ENCODE results near the gene PIK3C2G.

Gene PIK3C2G

GRCh38 chr12:18595412-18595811 lies 334.1 kb downstream of the PIK3C2G start:
- H3K4me3 ChIP-seq (ENCODE audit: insufficient read depth in 1 of 2, low read depth in 1 of 2, low read length in 2 of 2): no peak overlapping the region
- H3K79me1 ChIP-seq (replicated peaks; ENCODE audit: low read length, poor library complexity, severe bottlenecking): no peaks in the 10 kb centered on the region
- peak overlapping the region; percentile 7 for H3K27ac ChIP-seq (ENCODE audit: low read length, poor library complexity, severe bottlenecking)
- H3K27me3 ChIP-seq (ENCODE audit: control insufficient read depth in 1 of 2, insufficient read depth in 1 of 2, low read length in 2 of 2): no peaks in the 10 kb centered on the region
- H3K23ac ChIP-seq (ENCODE audit: low read length in 2 of 2): no peak overlapping the region
- H3K4me2 ChIP-seq (ENCODE audit: low read length, poor library complexity, severe bottlenecking): no peak overlapping the region
- H2BK120ac ChIP-seq (ENCODE audit: low read depth, low read length): no peak overlapping the region
- H2BK5ac ChIP-seq (ENCODE audit: low read depth, low read length, poor library complexity, severe bottlenecking): no peak overlapping the region
- H3K14ac ChIP-seq (ENCODE audit: low read length in 2 of 2): no peak overlapping the region
- no peak overlapping the region for H4K91ac ChIP-seq (ENCODE audit: low read length)
- DNase-seq: no peak
- H3K9ac ChIP-seq (ENCODE audit: low read length): no peak overlapping the region
- no peak overlapping the region for H2BK12ac ChIP-seq (ENCODE audit: low read length in 2 of 2)
- H3K18ac ChIP-seq (ENCODE audit: low read depth in 1 of 2, low read length in 2 of 2): no peak overlapping the region
- H3K4me1 ChIP-seq (ENCODE audit: control insufficient read depth, insufficient read depth, low read depth, low read length): no peaks in the 10 kb centered on the region
- no peak overlapping the region for H2BK15ac ChIP-seq (ENCODE audit: low read depth, poor library complexity, severe bottlenecking)
- H2AFZ ChIP-seq (ENCODE audit: low read depth, low read length): no peak overlapping the region
- no peak overlapping the region for H3K4ac ChIP-seq (ENCODE audit: low read depth in 1 of 2, low read length in 2 of 2)
- H3K36me3 ChIP-seq (ENCODE audit: control insufficient read depth in 1 of 2, insufficient read depth in 2 of 2, low read depth in 1 of 2, low read length in 2 of 2): no peaks in the 10 kb centered on the region
- H3K9me3 ChIP-seq (ENCODE audit: control insufficient read depth, low read length): no peaks in the 10 kb centered on the region
- no peak overlapping the region for H4K8ac ChIP-seq (ENCODE audit: low read length)
- no peak overlapping the region for H2AK5ac ChIP-seq (ENCODE audit: low read length, severe bottlenecking)

- no peaks in the 10 kb centered on the region for H3K9me3 ChIP-seq (ENCODE audit: control insufficient read depth, low read length)
- H3K4me1 ChIP-seq (ENCODE audit: control insufficient read depth, insufficient read depth, low read depth, low read length): no peaks in the 10 kb centered on the region
- H2BK5ac ChIP-seq (ENCODE audit: low read depth, low read length, poor library complexity, severe bottlenecking): no peak overlapping the region
- H4K91ac ChIP-seq (ENCODE audit: low read length): no peak overlapping the region
- no peak overlapping the region for H2AK5ac ChIP-seq (ENCODE audit: low read length, severe bottlenecking)
- H3K27me3 ChIP-seq (ENCODE audit: control insufficient read depth in 1 of 2, insufficient read depth in 1 of 2, low read length in 2 of 2): no peaks in the 10 kb centered on the region
- WGBS: 94% methylated on average over 5 of the region's 7 CpGs
- H3K9ac ChIP-seq (ENCODE audit: low read length): no peak overlapping the region
- H3K79me1 ChIP-seq (replicated peaks; ENCODE audit: low read length, poor library complexity, severe bottlenecking): no peaks in the 10 kb centered on the region
- no peak overlapping the region for H3K27ac ChIP-seq (ENCODE audit: low read length, poor library complexity, severe bottlenecking)
- H2BK120ac ChIP-seq (ENCODE audit: low read depth, low read length): no peak overlapping the region
- H4K8ac ChIP-seq (ENCODE audit: low read length): no peak overlapping the region
- H3K18ac ChIP-seq (ENCODE audit: low read depth in 1 of 2, low read length in 2 of 2): no peak overlapping the region
- H3K23ac ChIP-seq (ENCODE audit: low read length in 2 of 2): no peak overlapping the region
- no peak overlapping the region for H2BK12ac ChIP-seq (ENCODE audit: low read length in 2 of 2)
- no peak for DNase-seq
- H3K36me3 ChIP-seq (ENCODE audit: control insufficient read depth in 1 of 2, insufficient read depth in 2 of 2, low read depth in 1 of 2, low read length in 2 of 2): no peaks in the 10 kb centered on the region
- no peak overlapping the region for H2BK15ac ChIP-seq (ENCODE audit: low read depth, poor library complexity, severe bottlenecking)
- no peak overlapping the region for H3K14ac ChIP-seq (ENCODE audit: low read length in 2 of 2)
- no peak overlapping the region for H3K4ac ChIP-seq (ENCODE audit: low read depth in 1 of 2, low read length in 2 of 2)
- no peak overlapping the region for H3K4me3 ChIP-seq (ENCODE audit: insufficient read depth in 1 of 2, low read depth in 1 of 2, low read length in 2 of 2)
- H3K4me2 ChIP-seq (ENCODE audit: low read length, poor library complexity, severe bottlenecking): no peak overlapping the region
- no peak overlapping the region for H2AFZ ChIP-seq (ENCODE audit: low read depth, low read length)
Observed at GRCh38 chr12:18601962-18602361, 340.6 kb downstream of the PIK3C2G start.

GRCh38 chr12:18612971-18613370 lies 351.7 kb downstream of the PIK3C2G start:
- no peak overlapping the region for H2AFZ ChIP-seq (ENCODE audit: low read depth, low read length)
- H3K27ac ChIP-seq (ENCODE audit: low read length, poor library complexity, severe bottlenecking): no peak overlapping the region
- no peak overlapping the region for H4K91ac ChIP-seq (ENCODE audit: low read length)
- H3K9me3 ChIP-seq (ENCODE audit: control insufficient read depth, low read length): no peaks in the 10 kb centered on the region
- no peak overlapping the region for H3K4me3 ChIP-seq (ENCODE audit: insufficient read depth in 1 of 2, low read depth in 1 of 2, low read length in 2 of 2)
- H3K27me3 ChIP-seq (ENCODE audit: control insufficient read depth in 1 of 2, insufficient read depth in 1 of 2, low read length in 2 of 2): no peaks in the 10 kb centered on the region
- no peak overlapping the region for H2BK15ac ChIP-seq (ENCODE audit: low read depth, poor library complexity, severe bottlenecking)
- WGBS: 93% methylated on average over 2 of the region's 2 CpGs
- H3K14ac ChIP-seq (ENCODE audit: low read length in 2 of 2): no peak overlapping the region
- no peak overlapping the region for H2BK12ac ChIP-seq (ENCODE audit: low read length in 2 of 2)
- H2BK120ac ChIP-seq (ENCODE audit: low read depth, low read length): no peak overlapping the region
- H2AK5ac ChIP-seq (ENCODE audit: low read length, severe bottlenecking): no peak overlapping the region
- no peaks in the 10 kb centered on the region for H3K79me1 ChIP-seq (replicated peaks; ENCODE audit: low read length, poor library complexity, severe bottlenecking)
- no peak overlapping the region for H4K8ac ChIP-seq (ENCODE audit: low read length)
- no peaks in the 10 kb centered on the region for H3K4me1 ChIP-seq (ENCODE audit: control insufficient read depth, insufficient read depth, low read depth, low read length)
- H3K9ac ChIP-seq (ENCODE audit: low read length): no peak overlapping the region
- no peak overlapping the region for H3K18ac ChIP-seq (ENCODE audit: low read depth in 1 of 2, low read length in 2 of 2)
- H3K36me3 ChIP-seq (ENCODE audit: control insufficient read depth in 1 of 2, insufficient read depth in 2 of 2, low read depth in 1 of 2, low read length in 2 of 2): no peaks in the 10 kb centered on the region
- H3K4me2 ChIP-seq (ENCODE audit: low read length, poor library complexity, severe bottlenecking): no peak overlapping the region
- H2BK5ac ChIP-seq (ENCODE audit: low read depth, low read length, poor library complexity, severe bottlenecking): no peak overlapping the region
- DNase-seq: no peak
- no peak overlapping the region for H3K23ac ChIP-seq (ENCODE audit: low read length in 2 of 2)
- H3K4ac ChIP-seq (ENCODE audit: low read depth in 1 of 2, low read length in 2 of 2): no peak overlapping the region

GRCh38 chr12:18620986-18621385 lies 359.7 kb downstream of the PIK3C2G start:
- H3K4me2 ChIP-seq (ENCODE audit: low read length, poor library complexity, severe bottlenecking): no peak overlapping the region
- H2AFZ ChIP-seq (ENCODE audit: low read depth, low read length): no peak overlapping the region
- no peaks in the 10 kb centered on the region for H3K79me1 ChIP-seq (replicated peaks; ENCODE audit: low read length, poor library complexity, severe bottlenecking)
- H3K14ac ChIP-seq (ENCODE audit: low read length in 2 of 2): no peak overlapping the region
- H3K4me1 ChIP-seq (ENCODE audit: control insufficient read depth, insufficient read depth, low read depth, low read length): no peaks in the 10 kb centered on the region
- no peak overlapping the region for H3K4me3 ChIP-seq (ENCODE audit: insufficient read depth in 1 of 2, low read depth in 1 of 2, low read length in 2 of 2)
- no peak overlapping the region for H2BK12ac ChIP-seq (ENCODE audit: low read length in 2 of 2)
- H4K8ac ChIP-seq (ENCODE audit: low read length): no peak overlapping the region
- no peak overlapping the region for H3K23ac ChIP-seq (ENCODE audit: low read length in 2 of 2)
- no peak overlapping the region for H2BK5ac ChIP-seq (ENCODE audit: low read depth, low read length, poor library complexity, severe bottlenecking)
- no peak overlapping the region for H2BK15ac ChIP-seq (ENCODE audit: low read depth, poor library complexity, severe bottlenecking)
- H2BK120ac ChIP-seq (ENCODE audit: low read depth, low read length): no peak overlapping the region
- peaks cover 11% of the 10 kb centered on the region for H3K9me3 ChIP-seq (ENCODE audit: control insufficient read depth, low read length)
- H3K4ac ChIP-seq (ENCODE audit: low read depth in 1 of 2, low read length in 2 of 2): no peak overlapping the region
- no peak for DNase-seq
- H3K18ac ChIP-seq (ENCODE audit: low read depth in 1 of 2, low read length in 2 of 2): no peak overlapping the region
- no peaks in the 10 kb centered on the region for H3K27me3 ChIP-seq (ENCODE audit: control insufficient read depth in 1 of 2, insufficient read depth in 1 of 2, low read length in 2 of 2)
- no peak overlapping the region for H3K9ac ChIP-seq (ENCODE audit: low read length)
- no peaks in the 10 kb centered on the region for H3K36me3 ChIP-seq (ENCODE audit: control insufficient read depth in 1 of 2, insufficient read depth in 2 of 2, low read depth in 1 of 2, low read length in 2 of 2)
- H2AK5ac ChIP-seq (ENCODE audit: low read length, severe bottlenecking): no peak overlapping the region
- H3K27ac ChIP-seq (ENCODE audit: low read length, poor library complexity, severe bottlenecking): no peak overlapping the region
- no peak overlapping the region for H4K91ac ChIP-seq (ENCODE audit: low read length)

Measured in mesenchymal stem cell (in vitro differentiated cells and primary cell).